ENCODE data around the gene TSSK3.

DNA sequence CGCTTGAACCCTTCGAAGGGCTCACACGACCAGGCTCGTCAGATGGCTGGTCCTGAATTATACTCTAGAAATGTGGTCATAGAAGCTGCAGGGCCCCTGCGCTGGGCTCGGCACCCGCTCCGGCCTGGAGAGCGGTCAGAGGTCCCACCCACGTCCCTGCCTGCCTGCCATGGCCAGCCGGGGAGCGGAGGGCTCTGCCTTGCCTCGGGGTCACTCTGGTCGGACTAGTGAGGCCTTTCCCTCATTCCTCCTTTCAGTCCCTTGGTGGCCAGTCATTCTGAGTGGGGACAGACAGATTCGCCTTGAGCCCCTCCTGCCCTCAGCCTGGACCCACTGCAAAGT, 25.8 kb upstream of the TSSK3 start:
- no peak for TF ChIP-seq ATF1 (CRISPR knock-in tag; IDR thresholded peaks at IDR 0.05)
- TF ChIP-seq, protein P1, sequence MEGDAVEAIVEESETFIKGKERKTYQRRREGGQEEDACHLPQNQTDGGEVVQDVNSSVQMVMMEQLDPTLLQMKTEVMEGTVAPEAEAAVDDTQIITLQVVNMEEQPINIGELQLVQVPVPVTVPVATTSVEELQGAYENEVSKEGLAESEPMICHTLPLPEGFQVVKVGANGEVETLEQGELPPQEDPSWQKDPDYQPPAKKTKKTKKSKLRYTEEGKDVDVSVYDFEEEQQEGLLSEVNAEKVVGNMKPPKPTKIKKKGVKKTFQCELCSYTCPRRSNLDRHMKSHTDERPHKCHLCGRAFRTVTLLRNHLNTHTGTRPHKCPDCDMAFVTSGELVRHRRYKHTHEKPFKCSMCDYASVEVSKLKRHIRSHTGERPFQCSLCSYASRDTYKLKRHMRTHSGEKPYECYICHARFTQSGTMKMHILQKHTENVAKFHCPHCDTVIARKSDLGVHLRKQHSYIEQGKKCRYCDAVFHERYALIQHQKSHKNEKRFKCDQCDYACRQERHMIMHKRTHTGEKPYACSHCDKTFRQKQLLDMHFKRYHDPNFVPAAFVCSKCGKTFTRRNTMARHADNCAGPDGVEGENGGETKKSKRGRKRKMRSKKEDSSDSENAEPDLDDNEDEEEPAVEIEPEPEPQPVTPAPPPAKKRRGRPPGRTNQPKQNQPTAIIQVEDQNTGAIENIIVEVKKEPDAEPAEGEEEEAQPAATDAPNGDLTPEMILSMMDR (IDR thresholded peaks at IDR 0.05): no peak
- TF ChIP-seq, protein P2, sequence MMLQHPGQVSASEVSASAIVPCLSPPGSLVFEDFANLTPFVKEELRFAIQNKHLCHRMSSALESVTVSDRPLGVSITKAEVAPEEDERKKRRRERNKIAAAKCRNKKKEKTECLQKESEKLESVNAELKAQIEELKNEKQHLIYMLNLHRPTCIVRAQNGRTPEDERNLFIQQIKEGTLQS (CRISPR knock-in tag; conservative IDR thresholded peaks at IDR 0.05): no peak
- no peak for TF ChIP-seq FOXJ3 (CRISPR knock-in tag; IDR thresholded peaks at IDR 0.05; ENCODE audit: borderline replicate concordance)
